AG09319 (cell line): ENCODE measurements around the gene CTBP2.
"Not testable (repeated sequence)": the region's sequence is repeated elsewhere in the genome, so short reads cannot be mapped to it uniquely, and the experiment has no call there.

ENCODE experiments used
- DNase-seq: peaks from one replicate; pipeline ENCODE4 v3.0.0-alpha.2; 2010; ENCODE audit warnings: low read depth; ENCODE audit errors: extremely low read depth
- TF ChIP-seq, protein P1 (sequence below): IDR thresholded peaks from 2 replicates; pipeline ENCODE4 v1.5.1; 2011; ENCODE audit warnings: low read depth, mild to moderate bottlenecking, inconsistent platforms, low read length, moderate library complexity

Gene CTBP2

DNA sequence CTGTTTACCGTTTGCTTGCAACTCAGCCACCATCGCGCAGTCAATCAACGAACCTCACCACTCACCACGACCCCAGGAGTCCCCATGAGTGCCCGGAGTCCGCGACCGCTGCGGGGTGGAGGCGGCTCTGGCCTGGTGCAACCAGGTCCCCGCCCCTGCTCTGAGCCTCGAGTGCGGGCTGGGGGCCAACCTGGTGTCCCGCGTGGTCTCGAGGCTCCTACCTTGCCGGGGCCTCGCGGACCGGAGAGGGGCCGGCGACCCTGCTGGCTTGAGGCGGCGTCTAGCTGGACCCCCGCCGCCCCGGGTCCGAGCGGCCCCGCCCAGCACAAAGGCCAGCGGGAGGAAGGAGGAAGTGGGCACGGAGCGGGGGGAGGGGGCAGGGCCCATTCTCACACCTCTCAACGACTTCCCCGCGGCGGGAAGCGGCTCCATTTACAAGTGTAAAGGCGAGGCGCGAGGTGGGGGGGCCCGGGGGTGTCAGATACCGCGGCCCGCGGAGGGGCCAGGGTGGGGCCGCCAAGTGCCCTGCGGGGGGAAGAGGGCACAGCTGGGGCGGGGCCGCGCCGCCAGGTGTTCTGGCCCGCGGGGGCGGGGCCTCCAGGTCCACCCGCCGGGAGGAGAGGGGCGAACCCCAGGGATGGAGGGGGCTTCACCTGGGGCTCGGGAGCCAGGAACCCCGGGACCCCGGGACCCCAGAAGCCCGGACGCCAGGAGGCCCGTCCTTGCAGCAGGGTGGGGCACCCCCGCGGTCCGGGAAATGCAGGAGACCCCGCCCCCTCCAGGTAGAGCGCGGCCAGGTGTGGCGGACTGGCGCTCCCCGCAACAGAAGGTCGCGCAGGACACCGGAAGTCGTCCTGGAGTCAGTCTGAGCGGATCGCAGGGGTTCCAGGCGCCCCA lies 8.6 kb downstream of the CTBP2 start:
- no peak for DNase-seq
- TF ChIP-seq, protein P1, sequence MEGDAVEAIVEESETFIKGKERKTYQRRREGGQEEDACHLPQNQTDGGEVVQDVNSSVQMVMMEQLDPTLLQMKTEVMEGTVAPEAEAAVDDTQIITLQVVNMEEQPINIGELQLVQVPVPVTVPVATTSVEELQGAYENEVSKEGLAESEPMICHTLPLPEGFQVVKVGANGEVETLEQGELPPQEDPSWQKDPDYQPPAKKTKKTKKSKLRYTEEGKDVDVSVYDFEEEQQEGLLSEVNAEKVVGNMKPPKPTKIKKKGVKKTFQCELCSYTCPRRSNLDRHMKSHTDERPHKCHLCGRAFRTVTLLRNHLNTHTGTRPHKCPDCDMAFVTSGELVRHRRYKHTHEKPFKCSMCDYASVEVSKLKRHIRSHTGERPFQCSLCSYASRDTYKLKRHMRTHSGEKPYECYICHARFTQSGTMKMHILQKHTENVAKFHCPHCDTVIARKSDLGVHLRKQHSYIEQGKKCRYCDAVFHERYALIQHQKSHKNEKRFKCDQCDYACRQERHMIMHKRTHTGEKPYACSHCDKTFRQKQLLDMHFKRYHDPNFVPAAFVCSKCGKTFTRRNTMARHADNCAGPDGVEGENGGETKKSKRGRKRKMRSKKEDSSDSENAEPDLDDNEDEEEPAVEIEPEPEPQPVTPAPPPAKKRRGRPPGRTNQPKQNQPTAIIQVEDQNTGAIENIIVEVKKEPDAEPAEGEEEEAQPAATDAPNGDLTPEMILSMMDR = no peak

DNA sequence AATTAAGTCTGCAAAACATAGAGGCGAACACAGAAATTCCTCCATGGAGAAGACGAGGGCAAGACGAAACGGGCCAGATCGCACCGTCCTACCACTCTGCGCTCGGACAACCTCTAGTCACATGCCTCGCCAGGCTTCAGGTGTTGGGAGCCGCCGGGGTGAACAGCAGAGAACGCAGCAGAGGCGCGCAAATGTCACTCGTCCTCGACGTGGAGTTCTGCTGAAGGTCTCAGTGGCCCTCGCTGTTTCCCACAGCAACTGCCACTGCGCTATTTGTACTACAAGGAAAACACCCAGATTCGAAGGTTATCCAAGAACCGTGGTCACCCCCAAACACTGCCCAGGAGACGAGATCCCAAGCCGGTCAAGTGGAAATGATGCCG lies 9.2 kb downstream of the CTBP2 start:
- DNase-seq = no peak
- TF ChIP-seq, protein P1 = no peak

DNA sequence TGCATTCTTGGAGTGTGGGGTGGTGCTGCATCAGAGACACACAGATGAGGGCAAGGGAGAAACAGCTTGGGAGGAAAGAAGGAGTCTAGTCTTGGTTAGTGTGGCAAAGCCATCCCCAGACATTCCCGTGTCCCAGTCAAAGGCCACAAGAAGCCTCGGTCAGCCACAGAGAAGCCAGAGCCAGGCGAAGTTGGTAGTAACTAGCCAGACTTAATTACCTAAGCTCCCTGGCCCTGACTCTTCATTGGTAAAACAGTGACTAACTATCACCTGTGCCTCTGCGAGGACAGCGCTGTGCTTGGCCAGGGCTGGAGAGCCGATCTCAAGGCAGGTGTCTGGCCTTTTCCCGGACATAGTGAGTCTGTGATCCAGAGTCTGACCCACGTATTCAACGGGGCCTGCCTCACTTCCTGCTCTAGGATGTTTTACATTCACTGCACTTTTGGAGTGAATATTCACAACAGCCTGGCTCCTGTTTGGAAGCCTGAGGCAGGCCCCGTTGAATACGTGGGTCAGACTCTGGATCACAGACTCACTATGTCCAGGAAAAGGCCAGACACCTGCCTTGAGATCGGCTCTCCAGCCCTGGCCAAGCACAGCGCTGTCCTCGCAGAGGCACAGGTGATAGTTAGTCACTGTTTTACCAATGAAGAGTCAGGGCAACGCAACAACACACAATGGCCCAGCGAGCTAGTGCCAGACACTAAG lies 9.8 kb downstream of the CTBP2 start:
- not testable (repeated sequence) for DNase-seq

DNA sequence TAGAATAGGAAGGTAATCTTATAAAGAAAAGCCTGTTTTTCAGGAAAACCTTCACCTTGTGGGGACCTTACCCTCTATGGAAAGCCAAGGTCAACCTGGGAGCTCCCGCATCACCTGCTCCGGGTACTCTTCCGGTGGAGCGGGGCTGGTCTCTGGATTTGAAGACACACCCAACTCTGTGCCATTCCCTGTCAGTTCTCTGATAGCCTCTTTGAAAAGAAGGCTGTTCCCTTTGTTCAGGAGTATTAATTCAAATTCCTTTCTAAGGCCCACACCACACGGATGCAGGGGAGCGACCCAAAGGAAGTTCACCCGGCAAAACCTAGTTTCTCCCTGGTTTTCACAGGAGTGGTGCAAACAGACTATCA lies 10.7 kb downstream of the CTBP2 start:
- TF ChIP-seq, protein P1 = no peak
- no peak for DNase-seq

DNA sequence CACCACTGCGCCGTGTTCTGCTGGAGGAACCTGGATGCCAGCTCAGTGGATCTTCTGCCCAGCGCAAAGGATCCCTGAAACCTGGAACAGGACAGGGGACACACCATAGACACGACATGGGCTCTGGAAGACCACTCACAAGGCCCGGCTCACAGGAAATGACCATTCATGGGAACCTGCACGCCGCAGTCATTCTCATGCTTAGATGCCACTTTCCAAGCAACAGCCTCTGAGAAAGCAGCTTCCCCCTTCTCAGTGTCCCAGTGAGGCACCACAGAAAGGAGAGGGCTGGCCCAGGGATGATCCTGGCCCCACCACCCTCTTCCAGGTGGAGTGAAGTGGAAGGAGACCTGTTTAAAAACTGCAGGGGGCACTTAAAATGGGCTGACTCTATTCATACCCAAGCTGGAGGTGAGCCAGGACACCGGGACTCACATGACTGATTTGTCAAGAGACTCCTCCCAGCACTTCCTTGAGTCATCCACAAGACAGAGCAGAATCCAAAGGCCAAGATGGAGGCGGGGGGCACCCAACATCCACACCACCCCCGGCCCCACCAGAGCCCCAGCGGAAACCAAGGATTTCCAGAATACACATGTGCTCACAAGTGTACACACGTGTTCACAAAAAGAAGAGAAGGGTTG lies 11.2 kb downstream of the CTBP2 start:
- TF ChIP-seq, protein P1 = no peak
- DNase-seq = no peak

DNA sequence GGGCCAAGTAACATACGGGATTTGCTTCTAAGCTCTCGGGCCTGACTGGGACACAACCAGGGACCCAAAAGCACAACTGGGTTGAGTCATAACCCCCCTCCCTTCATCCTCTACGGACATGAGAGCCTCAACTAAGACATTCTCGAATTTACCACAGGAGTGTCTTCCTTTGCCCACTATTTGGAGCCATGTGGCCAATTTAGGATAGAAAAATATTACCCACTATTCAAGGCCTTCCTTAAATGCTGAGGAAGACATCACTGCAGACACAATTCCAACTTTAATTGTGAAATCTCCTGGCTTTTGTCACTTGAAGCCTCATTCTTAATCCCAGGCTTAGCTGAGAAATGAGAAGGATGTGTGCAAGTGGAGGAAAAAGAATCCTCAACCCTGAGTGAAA lies 11.8 kb downstream of the CTBP2 start:
- no peak for DNase-seq
- TF ChIP-seq, protein P1 = no peak

DNA sequence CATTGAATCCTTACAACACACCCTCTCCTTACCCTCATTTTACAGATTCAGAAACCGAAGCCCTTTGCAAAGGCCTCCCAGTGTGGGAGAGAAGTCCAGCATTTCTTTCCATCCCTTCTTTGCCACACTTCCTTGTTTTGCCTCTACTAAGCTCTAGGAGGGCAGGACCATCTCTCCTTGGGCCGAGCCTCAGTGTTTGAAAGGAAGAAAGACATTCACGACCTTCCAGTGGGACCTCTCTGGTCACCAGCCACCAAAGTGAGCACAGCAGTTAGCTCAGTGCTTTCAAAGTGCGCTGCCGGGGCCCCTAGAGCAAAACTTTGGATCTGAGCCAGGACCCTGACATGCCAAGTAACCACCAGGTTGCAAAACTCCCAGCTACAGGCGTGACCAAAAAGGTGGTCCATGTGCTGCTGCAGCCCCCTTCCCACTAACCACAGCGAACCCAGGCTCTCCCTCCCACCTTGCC lies 12.4 kb downstream of the CTBP2 start:
- DNase-seq = no peak
- TF ChIP-seq, protein P1 = no peak
